Smooth muscle cell (in vitro differentiated cells): ENCODE data around the gene IP6K1. TPM values are rescaled to one million over a fixed set of nuclear protein-coding genes. Genes with fewer than 3 reads are reported as not detected.
A peak's percentile ranks its signal among the peaks of the same experiment; 100 is the strongest.

Experiments
- DNase-seq: peaks from one replicate; lab custom pipeline; 2025; ENCODE audit not compliant: unreplicated experiment; lab: John Stamatoyannopoulos, UW
- H2AFZ ChIP-seq: fragments of 200-600 bp; sonication (generic); 2 replicates; pipeline ENCODE4 v1.6.0; 2016; ENCODE audit warnings: antibody characterized with exemption, low read depth, mild to moderate bottlenecking
- H3F3A ChIP-seq: fragments of 200-600 bp; sonication (generic); 2 replicates; pipeline ENCODE4 v1.6.0; 2017; ENCODE audit warnings: antibody characterized with exemption, low read depth
- H3K27ac ChIP-seq: fragments of 200-600 bp; sonication (generic); 2 replicates; pipeline ENCODE4 v1.5.1; 2016; ENCODE audit warnings: low read depth, mild to moderate bottlenecking
- H3K27me3 ChIP-seq: fragments of 200-600 bp; sonication (generic); 2 replicates; pipeline ENCODE4 v1.6.1; 2016; ENCODE audit warnings: low read depth, mild to moderate bottlenecking
- H3K36me3 ChIP-seq: fragments of 200-600 bp; sonication (generic); 2 replicates; pipeline ENCODE4 v1.5.1; 2016; ENCODE audit warnings: low read depth
- H3K4me1 ChIP-seq: fragments of 200-600 bp; sonication (generic); 2 replicates; pipeline ENCODE4 v1.5.1; 2016; ENCODE audit warnings: low read depth
- H3K4me2 ChIP-seq: fragments of 200-600 bp; sonication (generic); 2 replicates; pipeline ENCODE4 v1.6.0; 2016; ENCODE audit warnings: mild to moderate bottlenecking
- H3K4me3 ChIP-seq: fragments of 200-600 bp; sonication (generic); 2 replicates; pipeline ENCODE4 v1.5.1; 2016; ENCODE audit warnings: mild to moderate bottlenecking
- H3K79me2 ChIP-seq: fragments of 200-600 bp; sonication (generic); 2 replicates; pipeline ENCODE4 v1.6.0; 2016; ENCODE audit warnings: low read depth, mild to moderate bottlenecking
- H3K9ac ChIP-seq: fragments of 200-600 bp; sonication (generic); 2 replicates; pipeline ENCODE4 v1.6.0; 2016; ENCODE audit warnings: low read depth
- H3K9me3 ChIP-seq: fragments of 200-600 bp; sonication (generic); replicated peaks from 2 replicates; pipeline ENCODE4 v1.5.1; 2016; ENCODE audit warnings: low read depth
- H4K20me1 ChIP-seq: fragments of 200-600 bp; sonication (generic); 2 replicates; pipeline ENCODE4 v1.6.0; 2016; ENCODE audit warnings: low read depth
- WGBS: methylation state at CpG from one replicate; pipeline ENCODE4 v1.1.7; 2016; ENCODE audit warnings: low lambda C conversion rate; 5-methylcytosine and 5-hydroxymethylcytosine counted together
- polyA plus RNA-seq: library from polyadenylated mRNA; unstranded; fragments of >200 nt; fragmentation: Nextera tagmentation; extraction: Ambion mirVana; gene quantifications from 2 replicates; pipeline ENCODE4 v1.2.1, GENCODE V29; 2016
- total RNA-seq: library from RNA; depleted of rRNA; stranded (reverse); fragments of >200 nt; gene quantifications from 2 replicates; pipeline ENCODE4 v1.2.3, GENCODE V29; 2014
- TF ChIP-seq, protein P1 (sequence below): fragments of 200-600 bp; sonication (generic); IDR thresholded peaks from 2 replicates; pipeline ENCODE4 v1.5.1; 2017; ENCODE audit warnings: borderline replicate concordance, mild to moderate bottlenecking, antibody characterized with exemption; ENCODE audit not compliant: insufficient read depth, poor library complexity, severe bottlenecking

The IP6K1 gene
- total and polyA plus RNA-seq, 2 experiments from 2014 or later: 23.0 to 31.1 TPM

DNA sequence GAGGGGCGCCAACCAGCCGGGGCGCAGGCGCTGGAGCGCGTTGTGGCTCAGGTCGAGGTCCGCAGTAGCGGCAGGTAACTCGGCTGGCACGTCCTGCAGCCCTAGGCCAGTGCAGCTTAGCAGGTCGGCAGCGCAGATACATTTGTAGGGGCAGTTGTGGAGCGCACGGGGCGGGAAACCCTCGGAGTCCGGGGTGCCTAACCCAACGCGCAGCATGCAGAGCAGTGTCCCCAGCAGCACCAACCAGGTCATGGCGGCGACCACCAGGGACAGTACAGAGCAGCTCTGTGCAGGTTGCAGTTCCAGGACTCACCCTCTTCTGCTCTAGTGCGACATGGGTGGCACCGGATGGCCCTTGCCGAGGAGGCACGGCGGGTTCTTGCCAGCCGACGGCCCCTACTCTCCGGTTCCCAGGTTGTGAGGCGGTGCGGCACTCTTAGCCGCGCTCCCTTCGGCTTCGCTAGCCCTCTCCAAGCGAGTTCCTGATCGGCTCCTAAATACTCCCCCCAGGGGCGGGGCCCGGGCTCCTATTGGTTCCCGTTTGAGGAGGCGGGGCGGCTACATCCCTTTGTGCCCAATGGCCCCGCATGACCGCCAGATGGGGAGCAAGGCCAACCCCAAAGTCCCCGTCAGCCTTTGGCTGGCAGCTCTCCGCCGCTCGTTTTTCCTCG is 67.0 kb downstream of the IP6K1 start, which contains the start of gene AMIGO3:
AMIGO3 (minus strand) TSS at position 471 of the 671 bp plus-strand sequence; CDS start at position 252, 219 bp downstream.
- Histone ChIP-seq H3K27me3 (no peaks in the 10 kb centered on the region), H3K79me2 (peaks cover 13% of the 10 kb centered on the region), H3K4me2 (peak within 1 kb of the TSS; percentile 94), H3K36me3 (no peaks in the 10 kb centered on the region), H3K9me3 (no peaks in the 10 kb centered on the region), H2AFZ (no peak within 1 kb of the TSS), H3K27ac (peak within 1 kb of the TSS; percentile 21), H3K4me1 (peaks cover 12% of the 10 kb centered on the region), H3F3A (peaks cover 6% of the 10 kb centered on the region), H4K20me1 (peaks cover 16% of the 10 kb centered on the region), H3K9ac (no peak within 1 kb of the TSS), H3K4me3 (peak within 1 kb of the TSS; percentile 64)
- 2% methylated on average over 49 of the region's 50 CpGs for WGBS
- TF ChIP-seq, protein P1, sequence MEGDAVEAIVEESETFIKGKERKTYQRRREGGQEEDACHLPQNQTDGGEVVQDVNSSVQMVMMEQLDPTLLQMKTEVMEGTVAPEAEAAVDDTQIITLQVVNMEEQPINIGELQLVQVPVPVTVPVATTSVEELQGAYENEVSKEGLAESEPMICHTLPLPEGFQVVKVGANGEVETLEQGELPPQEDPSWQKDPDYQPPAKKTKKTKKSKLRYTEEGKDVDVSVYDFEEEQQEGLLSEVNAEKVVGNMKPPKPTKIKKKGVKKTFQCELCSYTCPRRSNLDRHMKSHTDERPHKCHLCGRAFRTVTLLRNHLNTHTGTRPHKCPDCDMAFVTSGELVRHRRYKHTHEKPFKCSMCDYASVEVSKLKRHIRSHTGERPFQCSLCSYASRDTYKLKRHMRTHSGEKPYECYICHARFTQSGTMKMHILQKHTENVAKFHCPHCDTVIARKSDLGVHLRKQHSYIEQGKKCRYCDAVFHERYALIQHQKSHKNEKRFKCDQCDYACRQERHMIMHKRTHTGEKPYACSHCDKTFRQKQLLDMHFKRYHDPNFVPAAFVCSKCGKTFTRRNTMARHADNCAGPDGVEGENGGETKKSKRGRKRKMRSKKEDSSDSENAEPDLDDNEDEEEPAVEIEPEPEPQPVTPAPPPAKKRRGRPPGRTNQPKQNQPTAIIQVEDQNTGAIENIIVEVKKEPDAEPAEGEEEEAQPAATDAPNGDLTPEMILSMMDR: peak; percentile 35
- peak; percentile 76 for DNase-seq

GRCh38 chr3:49718858-49719213 is 67.5 kb downstream of the IP6K1 start:
- H3K36me3 ChIP-seq: no peaks in the 10 kb centered on the region
- H3K9me3 ChIP-seq: no peaks in the 10 kb centered on the region
- H3K9ac ChIP-seq: no peak overlapping the region
- H3K79me2 ChIP-seq: peaks cover 13% of the 10 kb centered on the region
- WGBS: 14% methylated on average over 28 of the region's 33 CpGs
- H3F3A ChIP-seq: peaks cover 4% of the 10 kb centered on the region
- no peak overlapping the region for H2AFZ ChIP-seq
- H3K27ac ChIP-seq: no peak overlapping the region
- no peak for DNase-seq
- H3K4me2 ChIP-seq: peak overlapping the region; percentile 94
- peaks cover 16% of the 10 kb centered on the region for H4K20me1 ChIP-seq
- H3K4me3 ChIP-seq: peak overlapping the region; percentile 64
- TF ChIP-seq, protein P1: no peak
- no peaks in the 10 kb centered on the region for H3K27me3 ChIP-seq
- H3K4me1 ChIP-seq: peaks cover 12% of the 10 kb centered on the region

DNA sequence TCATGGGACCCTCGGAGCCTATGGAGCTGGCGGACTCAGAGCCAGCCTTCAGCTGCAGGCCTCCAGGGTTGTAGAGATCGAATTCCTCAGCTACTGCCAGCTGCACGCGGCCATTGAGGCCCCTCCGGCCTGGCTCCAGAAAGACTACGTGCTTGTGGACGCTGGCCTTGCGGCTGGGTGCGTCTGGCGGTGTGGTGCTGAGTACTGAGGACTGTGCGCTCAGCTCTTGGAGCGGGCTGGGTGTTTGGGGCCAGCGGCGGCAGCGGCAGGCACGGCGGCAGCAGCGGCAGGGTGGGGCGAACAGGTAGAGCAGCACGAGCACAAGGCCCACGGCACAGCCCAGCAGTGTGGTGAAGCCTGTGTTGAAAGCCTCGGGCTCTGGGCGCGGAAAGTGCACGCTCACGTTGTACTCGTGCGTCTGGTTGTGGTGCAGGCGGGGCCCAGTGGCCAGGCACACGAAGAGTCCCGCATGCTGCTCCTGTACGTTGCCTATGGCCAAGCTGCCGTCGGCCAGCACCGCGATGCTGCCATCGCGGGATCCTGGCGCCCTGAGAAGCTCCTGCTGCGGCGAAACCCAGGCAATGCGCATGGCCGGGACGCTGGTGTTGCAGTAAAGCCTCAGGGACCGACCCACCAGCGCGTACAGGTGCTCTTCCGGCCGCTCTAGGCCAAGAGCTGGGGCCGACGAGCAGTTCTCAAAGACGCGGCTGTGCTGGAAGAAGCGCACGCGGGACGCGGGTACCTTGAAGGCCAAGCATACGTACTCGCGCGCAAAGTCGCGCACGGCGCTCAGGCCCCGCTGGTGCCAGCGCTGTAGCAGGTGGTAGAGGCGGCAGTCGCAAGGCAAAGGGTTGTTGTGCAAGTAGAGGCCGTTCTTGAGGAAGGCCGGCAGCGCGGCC is 68.1 kb downstream of the IP6K1 start:
- no peaks in the 10 kb centered on the region for H3K27me3 ChIP-seq
- no peak overlapping the region for H2AFZ ChIP-seq
- TF ChIP-seq, protein P1: no peak
- peak overlapping the region; percentile 64 for H3K4me3 ChIP-seq
- H3F3A ChIP-seq: peaks cover 4% of the 10 kb centered on the region
- no peaks in the 10 kb centered on the region for H3K9me3 ChIP-seq
- WGBS: 80% methylated on average over 75 of the region's 75 CpGs
- peaks cover 16% of the 10 kb centered on the region for H4K20me1 ChIP-seq
- DNase-seq: no peak
- peak overlapping the region; percentile 94 for H3K4me2 ChIP-seq
- no peak overlapping the region for H3K27ac ChIP-seq
- H3K36me3 ChIP-seq: no peaks in the 10 kb centered on the region
- peaks cover 9% of the 10 kb centered on the region for H3K79me2 ChIP-seq
- H3K4me1 ChIP-seq: peaks cover 12% of the 10 kb centered on the region
- no peak overlapping the region for H3K9ac ChIP-seq
